Rectal smooth muscle tissue (tissue), 1 donor: ENCODE results near the gene OR8D2.

Experiments
- H3K27ac ChIP-seq: one replicate; pipeline ENCODE4 v1.7.0; 2013; ENCODE audit warnings: low read depth, low read length, inconsistent platforms
- H3K27me3 ChIP-seq: one replicate; pipeline ENCODE4 v1.7.0; 2013; ENCODE audit warnings: low read length; ENCODE audit not compliant: control insufficient read depth, insufficient read depth
- H3K36me3 ChIP-seq: one replicate; pipeline ENCODE4 v1.7.0; 2013; ENCODE audit warnings: low read length; ENCODE audit not compliant: control insufficient read depth, insufficient read depth
- H3K4me1 ChIP-seq: one replicate; pipeline ENCODE4 v1.7.0; 2013; ENCODE audit warnings: low read length; ENCODE audit not compliant: control insufficient read depth, insufficient read depth
- H3K4me3 ChIP-seq: one replicate; pipeline ENCODE4 v1.7.0; 2013; ENCODE audit warnings: low read length
- H3K9ac ChIP-seq: one replicate; pipeline ENCODE4 v1.7.0; 2013; ENCODE audit warnings: low read length

Gene OR8D2

DNA sequence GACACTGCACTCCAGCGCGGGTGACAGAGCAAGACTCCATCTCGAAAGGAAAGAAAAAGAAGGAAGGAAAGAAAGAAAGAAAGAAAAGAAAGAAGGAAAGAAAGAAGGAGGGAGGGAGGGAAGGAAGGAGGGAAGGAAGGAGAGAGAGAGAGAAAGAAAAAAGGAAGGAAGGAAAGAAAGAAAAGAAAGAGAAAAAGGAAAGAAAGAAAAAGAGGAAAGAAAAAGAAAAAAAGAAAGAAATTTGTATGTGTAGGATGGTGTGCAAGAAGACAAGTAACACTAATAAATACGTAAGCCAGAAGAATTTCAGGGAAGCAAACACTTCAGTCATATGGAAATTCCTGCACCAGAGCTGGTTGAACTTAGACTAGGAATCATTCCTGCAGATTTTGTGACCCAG is 6.9 kb downstream of the OR8D2 start:
- Histone ChIP-seq H3K36me3 (no peaks in the 10 kb centered on the region), H3K27ac (no peak overlapping the region), H3K4me1 (no peaks in the 10 kb centered on the region), H3K4me3 (no peak overlapping the region), H3K27me3 (no peaks in the 10 kb centered on the region), H3K9ac (no peak overlapping the region)

DNA sequence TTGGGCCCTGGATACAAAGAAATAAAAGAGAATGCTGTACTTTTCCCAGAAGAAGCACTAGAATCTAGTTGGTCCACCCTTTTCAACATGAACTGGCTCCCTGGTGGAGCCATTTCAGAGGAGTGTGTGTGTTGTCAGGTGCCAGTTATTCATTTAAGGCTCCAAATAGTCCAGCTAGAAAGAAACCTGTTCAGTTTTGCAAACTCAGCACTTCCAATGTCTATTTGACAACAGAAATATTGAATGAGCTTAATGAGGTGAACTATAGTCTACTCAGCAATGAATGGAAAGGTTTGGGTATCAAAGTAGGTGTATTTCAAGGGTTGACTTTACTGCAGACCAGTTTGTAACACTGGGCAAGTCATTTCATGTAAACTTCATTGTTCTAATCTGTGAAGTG is 8.3 kb downstream of the OR8D2 start:
- Histone ChIP-seq H3K36me3 (no peaks in the 10 kb centered on the region), H3K4me3 (no peak overlapping the region), H3K27ac (no peak overlapping the region), H3K27me3 (no peaks in the 10 kb centered on the region), H3K4me1 (no peaks in the 10 kb centered on the region), H3K9ac (no peak overlapping the region)

DNA sequence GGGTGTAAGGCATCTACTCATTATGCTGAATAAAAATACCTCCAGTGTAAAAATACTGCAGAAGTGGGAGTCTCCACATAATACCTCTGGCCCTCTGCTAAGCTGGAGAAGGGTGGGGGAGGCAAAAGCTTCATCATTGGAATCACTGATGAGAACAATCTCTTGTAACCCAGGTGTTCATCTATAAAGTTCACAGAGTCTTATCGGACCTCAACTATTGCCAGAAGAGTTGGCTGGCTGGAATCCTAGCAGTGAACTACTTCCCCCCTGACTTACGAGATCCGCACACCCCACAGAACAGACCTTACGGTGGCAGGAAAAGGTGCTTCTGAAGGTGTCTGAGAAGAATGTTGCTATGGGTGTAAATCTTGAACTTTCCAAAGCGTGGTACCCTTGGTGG is 8.7 kb downstream of the OR8D2 start:
- no peaks in the 10 kb centered on the region for H3K4me1 ChIP-seq
- H3K9ac ChIP-seq, result no peak overlapping the region
- no peak overlapping the region for H3K4me3 ChIP-seq
- H3K27me3 ChIP-seq, result no peaks in the 10 kb centered on the region
- no peak overlapping the region for H3K27ac ChIP-seq
- no peaks in the 10 kb centered on the region for H3K36me3 ChIP-seq

DNA sequence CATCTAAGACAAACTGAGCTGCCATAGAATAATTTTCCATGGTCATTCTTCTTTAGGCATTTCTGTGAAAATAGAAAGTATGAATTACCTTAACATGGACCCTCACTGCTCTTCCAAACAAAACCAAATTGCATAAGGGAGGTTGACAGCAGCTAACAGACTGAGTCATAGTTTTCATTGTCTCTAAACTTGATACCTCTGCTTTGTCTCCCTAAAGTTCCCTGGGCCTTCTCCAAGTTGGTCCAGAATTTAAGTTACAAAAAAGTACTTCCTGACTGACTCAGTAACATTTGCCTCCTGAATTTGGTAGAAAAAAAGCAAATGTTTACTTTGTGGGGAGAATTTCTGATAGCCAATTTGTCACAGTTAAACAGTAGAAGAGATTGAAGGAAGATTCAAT is 9.3 kb downstream of the OR8D2 start:
- Histone ChIP-seq H3K27ac (no peak overlapping the region), H3K27me3 (no peaks in the 10 kb centered on the region), H3K4me1 (no peaks in the 10 kb centered on the region), H3K4me3 (no peak overlapping the region), H3K36me3 (no peaks in the 10 kb centered on the region), H3K9ac (no peak overlapping the region)

DNA sequence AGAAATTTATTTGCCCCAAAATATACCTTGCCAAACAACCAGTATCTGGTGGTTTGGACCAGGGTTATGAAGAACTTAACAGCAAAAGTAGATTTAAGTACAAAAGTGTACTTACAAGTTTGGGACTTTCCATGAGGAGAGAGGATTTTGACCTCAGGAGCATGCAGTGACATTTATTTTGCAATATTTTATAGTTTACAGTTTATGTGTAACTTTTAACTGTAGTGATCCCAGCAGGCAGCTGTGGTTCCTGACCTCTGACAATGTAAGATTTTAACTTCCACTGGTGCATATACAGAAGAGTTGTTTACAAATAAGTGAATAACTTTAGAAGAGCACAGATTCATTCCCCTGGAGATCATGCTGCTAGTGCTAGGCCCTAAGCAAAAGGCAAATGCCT is 12.9 kb downstream of the OR8D2 start:
- H3K9ac ChIP-seq, result no peak overlapping the region
- no peaks in the 10 kb centered on the region for H3K36me3 ChIP-seq
- no peak overlapping the region for H3K27ac ChIP-seq
- H3K4me1 ChIP-seq, result no peaks in the 10 kb centered on the region
- no peaks in the 10 kb centered on the region for H3K27me3 ChIP-seq
- H3K4me3 ChIP-seq, result no peak overlapping the region

DNA sequence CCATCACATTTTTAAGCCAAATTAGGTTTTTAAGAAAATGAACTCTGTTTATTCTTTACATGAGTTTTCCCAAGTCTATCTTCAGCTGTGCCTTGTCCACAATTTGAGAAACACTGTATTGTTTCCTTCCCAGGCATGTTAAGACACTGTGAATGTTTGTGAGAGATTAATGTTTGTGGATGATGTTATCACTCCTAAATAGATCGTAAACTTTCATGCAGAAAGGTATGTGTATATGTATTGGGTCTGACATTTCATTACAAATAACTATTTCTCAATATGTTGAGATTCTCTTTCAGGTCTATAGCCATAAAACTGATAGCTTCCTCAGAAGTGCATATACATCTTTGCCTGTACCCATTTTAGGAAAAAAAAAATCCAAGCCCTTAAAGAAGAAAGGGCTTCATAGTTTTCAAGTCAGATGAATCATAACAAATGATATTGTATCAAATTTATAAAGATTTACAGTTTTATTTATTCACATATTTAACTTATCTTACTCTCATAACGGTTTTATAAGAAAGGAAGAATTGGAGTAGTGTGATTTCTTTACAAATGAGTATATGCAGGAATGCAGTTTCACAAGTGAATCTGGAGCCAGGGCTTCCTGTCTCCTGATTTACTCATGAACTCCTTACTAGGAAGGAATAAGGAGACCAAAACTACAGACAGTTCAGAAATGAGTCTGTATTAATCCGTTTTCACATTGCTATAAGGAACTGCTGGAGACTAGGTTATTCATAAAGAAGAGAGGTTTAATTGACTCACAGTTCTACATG is 17.5 kb downstream of the OR8D2 start:
- no peaks in the 10 kb centered on the region for H3K27me3 ChIP-seq
- H3K27ac ChIP-seq, result no peak overlapping the region
- no peak overlapping the region for H3K4me3 ChIP-seq
- no peaks in the 10 kb centered on the region for H3K36me3 ChIP-seq
- no peaks in the 10 kb centered on the region for H3K4me1 ChIP-seq
- H3K9ac ChIP-seq, result no peak overlapping the region

DNA sequence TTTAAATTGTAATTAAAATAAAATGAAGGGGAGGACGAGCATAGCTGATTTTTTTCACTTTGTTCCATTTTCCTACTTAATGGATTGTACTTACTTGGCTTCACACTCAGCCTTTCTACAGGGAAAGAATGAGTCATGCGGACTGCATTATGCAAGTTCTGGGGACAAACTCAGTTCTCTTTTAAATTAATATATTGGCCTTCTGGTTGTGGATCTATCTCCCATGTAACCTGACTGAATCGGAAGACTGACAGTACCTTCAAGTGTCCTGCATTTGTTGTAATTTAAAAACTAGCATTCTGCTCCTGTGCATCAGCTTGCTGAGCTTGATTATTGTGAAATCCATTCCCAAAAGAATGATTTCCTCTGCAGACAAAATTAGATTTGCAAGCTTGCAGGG is 18.4 kb downstream of the OR8D2 start:
- H3K4me1 ChIP-seq, result no peaks in the 10 kb centered on the region
- no peaks in the 10 kb centered on the region for H3K27me3 ChIP-seq
- no peak overlapping the region for H3K27ac ChIP-seq
- H3K4me3 ChIP-seq, result no peak overlapping the region
- H3K36me3 ChIP-seq, result no peaks in the 10 kb centered on the region
- H3K9ac ChIP-seq, result no peak overlapping the region

DNA sequence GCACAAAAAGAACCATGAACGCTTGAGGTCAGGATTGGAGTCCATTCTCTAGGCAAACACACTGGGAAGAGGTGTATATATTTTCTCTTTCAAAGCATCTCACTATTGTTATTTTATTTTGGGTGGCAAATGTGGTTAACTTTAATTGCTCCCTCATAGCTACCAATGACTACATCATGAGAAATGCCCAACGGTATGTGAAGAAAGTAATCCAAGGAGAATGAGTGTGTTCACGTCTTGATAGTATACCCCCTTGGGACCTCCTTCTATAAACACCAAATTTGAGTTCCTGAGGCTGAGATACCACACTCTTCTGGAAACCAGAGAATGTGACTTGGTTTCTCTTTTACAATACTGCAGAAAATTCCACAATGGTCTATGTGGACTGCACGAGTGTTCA is 22.1 kb downstream of the OR8D2 start:
- no peaks in the 10 kb centered on the region for H3K27me3 ChIP-seq
- H3K4me1 ChIP-seq, result no peaks in the 10 kb centered on the region
- H3K9ac ChIP-seq, result no peak overlapping the region
- H3K27ac ChIP-seq, result no peak overlapping the region
- no peak overlapping the region for H3K4me3 ChIP-seq
- no peaks in the 10 kb centered on the region for H3K36me3 ChIP-seq

DNA sequence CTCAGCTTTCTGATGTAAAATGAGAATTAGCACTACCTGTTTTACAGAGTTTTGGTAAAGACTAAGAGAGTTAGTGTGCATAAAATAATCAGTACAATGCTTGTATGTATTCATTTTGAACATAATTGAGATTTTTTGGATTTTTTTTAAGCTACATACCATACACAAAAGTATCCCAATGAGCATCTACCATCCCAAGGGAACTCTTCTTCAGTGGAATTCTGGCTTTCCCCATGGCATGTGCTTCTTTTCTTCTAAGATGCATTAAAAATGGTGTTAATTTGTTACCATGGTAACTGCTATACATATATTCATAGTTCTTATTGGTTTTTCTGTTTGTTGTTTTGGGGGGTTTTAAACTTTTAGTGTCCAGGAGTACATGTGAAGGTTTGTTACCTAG is 24.0 kb downstream of the OR8D2 start:
- Histone ChIP-seq H3K4me3 (no peak overlapping the region), H3K27ac (no peak overlapping the region)

DNA sequence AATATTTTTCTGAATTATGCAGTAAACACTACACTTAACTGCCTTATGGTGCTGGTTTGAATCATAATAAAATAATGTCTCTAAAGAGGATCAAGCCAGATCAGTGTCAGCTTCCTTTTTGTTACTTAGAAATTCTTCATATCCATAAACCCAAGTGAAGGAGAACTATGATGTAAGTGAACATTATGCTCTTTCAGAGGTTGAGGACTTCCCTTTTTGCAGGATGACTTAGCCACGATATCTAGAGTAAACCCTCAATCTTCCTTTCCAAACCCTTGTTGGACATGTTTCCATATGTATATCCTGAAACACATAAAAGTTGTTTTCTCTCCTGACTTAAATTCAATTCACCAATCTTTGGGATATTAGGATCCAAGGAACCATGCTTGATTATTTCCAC is 25.3 kb downstream of the OR8D2 start:
- Histone ChIP-seq H3K36me3 (no peaks in the 10 kb centered on the region), H3K27ac (no peak overlapping the region), H3K4me1 (no peaks in the 10 kb centered on the region), H3K9ac (no peak overlapping the region), H3K4me3 (no peak overlapping the region), H3K27me3 (no peaks in the 10 kb centered on the region)

More for the DNA sequence above, 24.0 kb downstream of the OR8D2 start:
- H3K9ac ChIP-seq, result no peak overlapping the region
- H3K27me3 ChIP-seq, result no peaks in the 10 kb centered on the region
- H3K36me3 ChIP-seq, result no peaks in the 10 kb centered on the region
- no peaks in the 10 kb centered on the region for H3K4me1 ChIP-seq

DNA sequence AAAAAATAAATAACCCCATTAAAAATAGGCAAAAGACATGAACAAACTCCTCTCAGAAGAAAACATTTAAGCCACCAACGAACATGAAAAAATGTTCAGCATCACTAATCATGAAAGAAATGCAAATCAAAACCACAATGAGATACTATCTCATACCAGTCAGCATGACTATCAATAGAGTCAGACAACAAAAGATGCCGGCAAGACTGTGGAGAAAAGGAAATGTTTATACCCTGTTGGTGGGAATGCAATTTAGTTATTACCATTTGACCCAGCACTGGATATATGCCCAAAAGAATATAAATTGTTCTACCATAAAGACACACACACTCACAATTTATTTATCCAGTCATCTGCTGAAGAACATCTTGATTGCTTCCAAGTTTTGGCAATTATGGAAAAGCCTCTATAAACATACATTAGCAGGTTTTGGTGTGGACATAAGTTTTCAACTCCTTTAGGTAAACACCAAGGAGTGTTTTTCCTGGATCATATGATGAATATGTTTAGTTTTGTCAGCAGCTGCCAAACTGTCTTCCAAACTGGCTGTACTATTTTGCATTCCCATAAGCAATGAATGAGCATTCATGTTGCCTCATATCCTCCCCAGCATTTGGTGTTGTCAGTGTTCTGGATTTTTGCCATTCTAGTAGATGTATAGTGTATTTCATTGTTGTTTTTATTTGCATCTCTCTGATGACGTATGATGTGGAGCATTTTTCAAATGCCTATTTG is 34.2 kb downstream of the OR8D2 start:
- Histone ChIP-seq H3K27ac (no peak overlapping the region), H3K36me3 (no peaks in the 10 kb centered on the region), H3K27me3 (no peaks in the 10 kb centered on the region), H3K9ac (no peak overlapping the region), H3K4me1 (no peaks in the 10 kb centered on the region), H3K4me3 (no peak overlapping the region)

DNA sequence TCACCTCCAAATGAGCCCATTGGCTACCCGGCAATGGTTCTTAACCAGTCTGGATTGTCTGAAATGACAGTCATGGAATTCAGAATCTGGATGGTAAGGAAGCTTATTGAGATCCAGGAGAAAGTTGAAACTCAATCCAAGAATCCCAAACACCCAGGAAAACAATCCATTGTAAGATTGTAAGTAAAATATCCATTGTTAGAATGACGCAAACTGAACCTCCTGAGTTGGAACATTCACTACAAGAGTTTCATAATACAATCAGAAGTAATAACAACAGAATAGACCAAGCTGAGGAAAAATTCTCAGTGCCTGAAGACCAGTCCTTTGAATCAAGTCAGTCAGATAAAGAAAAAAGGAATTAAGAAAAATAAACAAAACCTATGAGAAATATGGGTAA is 41.7 kb downstream of the OR8D2 start:
- Histone ChIP-seq H3K4me3 (no peak overlapping the region), H3K27me3 (no peaks in the 10 kb centered on the region), H3K27ac (no peak overlapping the region), H3K36me3 (no peaks in the 10 kb centered on the region), H3K9ac (no peak overlapping the region), H3K4me1 (no peaks in the 10 kb centered on the region)

DNA sequence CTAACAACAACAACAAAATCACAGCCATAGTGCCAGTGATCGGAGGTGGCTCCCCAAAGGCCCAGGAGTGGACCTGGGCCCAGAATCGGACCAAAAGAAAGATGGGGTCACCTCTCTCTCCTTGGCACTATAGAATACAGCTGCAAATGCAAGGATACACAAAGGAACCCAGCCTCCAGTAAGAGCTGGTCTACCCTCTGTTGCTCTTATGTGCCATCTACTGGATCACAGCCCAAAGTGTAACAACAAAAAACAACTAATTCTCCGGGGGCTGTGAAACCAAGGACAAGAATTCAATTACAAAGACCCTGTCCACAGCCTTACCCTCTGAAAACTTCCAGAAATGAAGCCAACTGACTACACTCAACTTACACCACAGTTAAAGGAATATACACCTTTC is 42.2 kb downstream of the OR8D2 start:
- H3K36me3 ChIP-seq, result no peaks in the 10 kb centered on the region
- no peaks in the 10 kb centered on the region for H3K27me3 ChIP-seq
- H3K9ac ChIP-seq, result no peak overlapping the region
- no peak overlapping the region for H3K4me3 ChIP-seq
- H3K4me1 ChIP-seq, result no peaks in the 10 kb centered on the region
- no peak overlapping the region for H3K27ac ChIP-seq
